AG04449 (cell line): ENCODE data around the gene RBM14.
"Not testable (repeated sequence)": the region's sequence is repeated elsewhere in the genome, so short reads cannot be mapped to it uniquely, and the experiment has no call there.

Experiments
- CTCF ChIA-PET: fragments of 350-600 bp; formaldehyde crosslinking; extraction: SDS; loops from one replicate; lab custom pipeline; 2021; ENCODE audit warnings: antibody characterized with exemption; lab: Yijun Ruan, JAX
- POLR2A ChIA-PET: fragments of 400-600, 350-600 bp; formaldehyde crosslinking; extraction: SDS; loops from one replicate; lab custom pipeline; 2020; ENCODE audit warnings: antibody characterized with exemption, inconsistent platforms; lab: Yijun Ruan, JAX
- DNase-seq: peaks from one replicate; pipeline ENCODE4 v3.0.0-alpha.2; 2010; ENCODE audit warnings: low read depth, low spot score
- H3K4me3 ChIP-seq: 2 replicates; pipeline ENCODE4 v1.5.1; 2011; ENCODE audit warnings: low read depth, mild to moderate bottlenecking, control low read depth, low read length
- CTCF ChIP-seq: IDR thresholded peaks from one replicate; pipeline ENCODE4 v1.5.1; 2011; ENCODE audit warnings: mild to moderate bottlenecking, moderate library complexity, low read length, control low read depth, inconsistent platforms; ENCODE audit not compliant: insufficient read depth; ENCODE audit errors: missing control alignments

RBM14 gene

GRCh38 chr11:66586136-66586535, 30.3 kb upstream of the RBM14 start:
- H3K4me3 ChIP-seq = no peak overlapping the region
- POLR2A ChIA-PET = no interaction called here
- CTCF ChIA-PET = interaction anchor here (1.3 to 1.5 kb wide), 2 partner anchors 8 to 92 kb away, joined by 6 read pairs; partner anchors contain the start of gene RBM4B
- TF ChIP-seq CTCF = no peak
- DNase-seq = no peak

GRCh38 chr11:66589315-66589714, 27.1 kb upstream of the RBM14 start:
- CTCF ChIA-PET = interaction anchor here (0.6 to 1.0 kb wide), 2 partner anchors 9 to 1825 kb away, joined by 3 to 4 read pairs; no protein-coding TSS in a partner anchor
- DNase-seq, POLR2A ChIA-PET, H3K4me3 ChIP-seq: not testable (repeated sequence)

- no peak for DNase-seq
- ChIA-PET POLR2A (no interaction called here), CTCF (interaction anchor here (0.6 to 3.4 kb wide), 3 partner anchors 10 to 1826 kb away, joined by 4 to 36 read pairs (median 4); no protein-coding TSS in a partner anchor)
- H3K4me3 ChIP-seq = no peak overlapping the region
- TF ChIP-seq CTCF = no peak
Observed at GRCh38 chr11:66589996-66590675, 26.3 kb upstream of the RBM14 start.

GRCh38 chr11:66591175-66591574, 25.3 kb upstream of the RBM14 start:
- no peak for TF ChIP-seq CTCF
- ChIA-PET POLR2A (no interaction called here), CTCF (interaction anchor here (1.0 to 3.4 kb wide), 6 partner anchors 11 to 88 kb away, joined by 4 to 36 read pairs (median 10); partner anchors contain the start of gene CTSF)
- no peak overlapping the region for H3K4me3 ChIP-seq
- DNase-seq = no peak

GRCh38 chr11:66592457-66593302, 23.8 kb upstream of the RBM14 start, which contains the start of the genes CCDC87 and CCS:
Gene CCDC87, minus strand, starts transcription at chr11:66593063. Its CDS starts 48 bp downstream, at chr11:66593015.
Gene CCS, plus strand, starts transcription at chr11:66593185. Its CDS starts 77 bp downstream, at chr11:66593262.
- peak; percentile 87 for TF ChIP-seq CTCF
- ChIA-PET CTCF (interaction anchor here (0.8 to 3.4 kb wide), 17 partner anchors 9 to 185 kb away, joined by 3 to 36 read pairs (median 6); partner anchors contain the start of genes CTSF, RBM4 and ZDHHC24), POLR2A (interaction anchor here (0.7 to 2.0 kb wide), 5 partner anchors 13 to 86 kb away, joined by 3 to 7 read pairs (median 4); partner anchors contain the start of genes RBM14 and RBM4B)
- DNase-seq = no peak
- peak within 1 kb of the TSS; percentile 76 for H3K4me3 ChIP-seq

GRCh38 chr11:66593303-66593635, 23.2 kb upstream of the RBM14 start:
- ChIA-PET POLR2A (interaction anchor here (1.1 to 2.0 kb wide), 2 partner anchors 13 to 84 kb away, joined by 3 to 7 read pairs; partner anchors contain the start of gene RBM4B), CTCF (interaction anchor here (1.0 to 3.4 kb wide), 11 partner anchors 8 to 186 kb away, joined by 3 to 36 read pairs (median 6); partner anchors contain the start of genes RBM4 and ZDHHC24)
- no peak for DNase-seq
- peak overlapping the region; percentile 76 for H3K4me3 ChIP-seq
- TF ChIP-seq CTCF = no peak
